Stimulated activated CD8-positive, alpha-beta memory T cell treated with anti-CD3 and anti-CD28 coated beads, Interleukin-4, amount 100 ng/mL, for 4 hours (primary cell): Measurements from ENCODE around the gene RNF39.

Source experiments
- DNase-seq, 2 donors: peaks; one replicate each; pipeline ENCODE4 v3.0.0-alpha.2; 2020; ENCODE audit warnings: low read depth in 2 of 2, low spot score in 1 of 2

Gene RNF39

GRCh38 chr6:30097902-30098768, 22.6 kb upstream of the RNF39 start:
- DNase-seq: no peak

GRCh38 chr6:30096829-30097228, 21.3 kb upstream of the RNF39 start:
- no peak for DNase-seq

- DNase-seq: no peak
Observed at GRCh38 chr6:30093951-30094661, 18.5 kb upstream of the RNF39 start.

GRCh38 chr6:30092852-30093543, 17.4 kb upstream of the RNF39 start:
- no peak for DNase-seq

- no peak for DNase-seq
Observed at GRCh38 chr6:30091577-30092381, 16.2 kb upstream of the RNF39 start.

- DNase-seq: no peak
Observed at GRCh38 chr6:30087876-30088275, 12.3 kb upstream of the RNF39 start.

GRCh38 chr6:30077218-30077617, 1.6 kb upstream of the RNF39 start:
- DNase-seq: no peak

- no peak for DNase-seq
Observed at GRCh38 chr6:30075790-30076732, 492 bp upstream of the RNF39 start.

GRCh38 chr6:30074331-30075093, 1.1 kb downstream of the RNF39 start:
- DNase-seq: no peak

- DNase-seq: no peak
Observed at GRCh38 chr6:30073489-30074235, 1.9 kb downstream of the RNF39 start.

GRCh38 chr6:30071858-30072257, 3.7 kb downstream of the RNF39 start:
- no peak for DNase-seq

GRCh38 chr6:30071081-30071818, 4.3 kb downstream of the RNF39 start:
- DNase-seq: no peak

- DNase-seq: no peak
Observed at GRCh38 chr6:30067460-30068139, 8.0 kb downstream of the RNF39 start.

GRCh38 chr6:30066577-30067459, 8.8 kb downstream of the RNF39 start, which contains the start of gene PPP1R11:
Gene PPP1R11 (plus strand): TSS chr6:30067198. CDS start chr6:30067411, 213 bp downstream.
- peak; percentile 98 to 99 for DNase-seq

GRCh38 chr6:30066082-30066481, 9.5 kb downstream of the RNF39 start:
- no peak for DNase-seq

GRCh38 chr6:30063315-30063714, 12.3 kb downstream of the RNF39 start:
- no peak for DNase-seq
